SK-N-SH (cell line): ENCODE measurements around the gene RARA.

Experiments used
- CTCF ChIP-seq: fragments of 200-600 bp; sonication (generic); IDR thresholded peaks from 2 replicates; pipeline ENCODE4 v1.6.1; 2017; ENCODE audit warnings: antibody characterized with exemption, mild to moderate bottlenecking, moderate library complexity
- EP300 ChIP-seq, 2 experiments: IDR thresholded peaks; 2 replicates each; pipeline versions ENCODE4 v1.4.0 to v1.6.1; 2012; ENCODE audit warnings: borderline replicate concordance in 1 of 2, low read depth in 1 of 2, low read length in 1 of 2
- EZH2phosphoT487 ChIP-seq: fragments of 200-600 bp; sonication (generic); IDR thresholded peaks from 2 replicates; pipeline ENCODE4 v1.6.1; 2017; ENCODE audit warnings: low read depth, mixed run types, mild to moderate bottlenecking, antibody characterized with exemption, moderate library complexity, borderline replicate concordance
- GABPA ChIP-seq: IDR thresholded peaks from 2 replicates; pipeline ENCODE4 v1.4.0; 2012; ENCODE audit warnings: low read depth, mild to moderate bottlenecking
- GATA2 ChIP-seq: sonication (generic); formaldehyde crosslinking; IDR thresholded peaks from 2 replicates; pipeline ENCODE4 v1.5.0; 2020; ENCODE audit warnings: mild to moderate bottlenecking, missing genetic modification reagents
- JUND ChIP-seq: IDR thresholded peaks from 2 replicates; pipeline ENCODE4 v1.4.0; 2012
- PBX3 ChIP-seq: IDR thresholded peaks from 2 replicates; pipeline ENCODE4; 2012
- POLR2AphosphoS5 ChIP-seq: IDR thresholded peaks from 2 replicates; pipeline ENCODE4 v1.6.1; 2012; ENCODE audit warnings: low read depth, low read length
- RAD21 ChIP-seq: IDR thresholded peaks from 2 replicates; pipeline ENCODE4 v1.6.1; 2012; ENCODE audit warnings: mild to moderate bottlenecking, low read length
- RFX5 ChIP-seq: IDR thresholded peaks from 2 replicates; pipeline ENCODE4 v1.6.1; 2012; ENCODE audit warnings: mild to moderate bottlenecking, improper control_type of control experiment, low read length
- TCF12 ChIP-seq: IDR thresholded peaks from 2 replicates; pipeline ENCODE4 v1.4.0; 2012
- ZBTB33 ChIP-seq: IDR thresholded peaks from 2 replicates; pipeline ENCODE4 v1.4.0; 2012; ENCODE audit warnings: low read depth, borderline replicate concordance

- TF ChIP-seq CTCF (no peak), ZBTB33 (no peak), RAD21 (peak; percentile 31; the same call in 1 of the 2 replicates), GATA2 (CRISPR knock-in tag) (peak; percentile 71), EZH2phosphoT487 (no peak), JUND (no peak; the same call in 1 of the 2 replicates), GABPA (no peak; the same call in 1 of the 2 replicates), RFX5 (no peak), POLR2AphosphoS5 (peak; percentile 94), TCF12 (peak; percentile 99), EP300 (IDR thresholded peaks at IDR 0.05; ENCODE audit: borderline replicate concordance in 1 of 2, low read depth in 1 of 2, low read length in 1 of 2) (peak; percentile 79 to 99; a peak in 3 of 4 replicates), PBX3 (peak; percentile 95)
These were observed 5.0 kb upstream of the RARA start for GRCh38 chr17:40303708-40304551.
